ENCODE results near the gene DNHD1. TPM values are rescaled to one million over a fixed set of nuclear protein-coding genes. Genes with fewer than 3 reads are reported as not detected.

The DNHD1 gene
- total RNA-seq, 5 donors from 2014 or later (not counting 1 experiment from before 2014, with no cell fraction given), result 44.1 to 52.0 (median 47.8) TPM

GRCh38 chr11:6574816-6575715 lies 78.0 kb downstream of the DNHD1 start:
- peaks cover 0 to 7% (median 0%) of the 10 kb centered on the region in 3 donors for H3K4me1 Mint-ChIP-seq
- no peaks in the 10 kb centered on the region for H3K27me3 Mint-ChIP-seq
- no peak for ATAC-seq (replicated peaks in 1 of 4)
- H3K27ac Mint-ChIP-seq, result no peak overlapping the region
- peaks cover 11% of the 10 kb centered on the region for H3K36me3 Mint-ChIP-seq
- ChIA-PET POLR2A (no interaction called here), CTCF (no interaction called here)
- no peak overlapping the region for H3K4me3 Mint-ChIP-seq
- H3K9me3 Mint-ChIP-seq, result no peaks in the 10 kb centered on the region
- no peak for DNase-seq
- Histone ChIP-seq H3K36me3 (ENCODE audit: control insufficient read depth in 2 of 2, extremely low read depth in 1 of 2, insufficient read depth in 1 of 2, low read length in 1 of 2) (no peaks in the 10 kb centered on the region), H3K4me3 (ENCODE audit: control insufficient read depth in 1 of 2, extremely low read depth in 1 of 2, low read length in 1 of 2) (no peak overlapping the region), H3K27ac (ENCODE audit: low read length) (no peak overlapping the region), H3K27me3 (replicated peaks in 1 of 2; ENCODE audit: control insufficient read depth in 2 of 2, extremely low read depth in 1 of 2, insufficient read depth in 2 of 2, low read length in 1 of 2) (no peaks in the 10 kb centered on the region), H3K9me3 (no peaks in the 10 kb centered on the region), H3K4me1 (ENCODE audit: control insufficient read depth in 1 of 2, extremely low read depth in 1 of 2, insufficient read depth in 2 of 2, low read length in 2 of 2) (no peaks in the 10 kb centered on the region)
- 100% methylated on average over 1 of the region's 6 CpGs for WGBS (ENCODE audit: insufficient coverage)

DNA sequence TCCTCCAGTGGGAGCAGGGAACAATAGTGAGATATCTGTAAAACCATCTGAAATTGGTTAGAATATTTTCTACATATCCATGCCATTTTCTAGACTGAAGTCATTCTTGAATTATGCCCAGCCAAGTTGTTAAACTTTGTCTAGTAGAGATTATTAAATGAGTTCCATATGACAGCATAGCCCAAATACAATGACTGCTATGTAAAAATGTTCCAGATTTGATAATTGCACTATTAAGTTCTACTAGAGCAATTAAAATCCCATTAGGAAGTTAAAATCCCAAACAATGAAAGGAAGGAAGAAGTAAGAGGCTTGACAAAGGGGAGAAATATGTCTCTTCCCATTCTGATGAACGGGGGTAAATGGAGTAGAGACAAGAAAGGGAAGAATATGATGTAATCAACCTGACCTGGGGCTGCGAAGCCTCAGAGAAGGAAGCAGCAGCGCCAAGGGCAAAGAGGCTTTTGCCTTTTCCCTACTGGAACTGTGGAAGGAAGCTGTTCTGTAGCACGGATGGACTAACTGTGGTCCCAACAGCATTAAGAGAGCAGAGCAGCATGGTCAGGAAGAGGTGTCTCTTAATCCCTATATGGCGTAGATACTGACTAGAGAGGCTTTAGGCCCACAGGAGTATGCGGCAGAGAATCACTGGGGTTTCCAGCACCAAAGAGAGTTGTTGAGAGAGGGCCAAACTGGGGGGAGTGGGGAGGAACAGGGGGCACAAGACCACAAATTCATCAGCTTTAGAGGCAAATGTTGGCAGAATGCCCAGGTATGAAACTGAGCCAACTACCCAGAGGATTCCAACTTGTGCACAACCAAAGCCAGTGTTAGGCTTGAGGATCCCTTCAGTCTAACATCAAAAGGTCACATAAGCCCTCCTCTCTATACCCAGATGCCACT lies 79.6 kb downstream of the DNHD1 start:
- CTCF ChIA-PET, result no interaction called here

GRCh38 chr11:6578134-6578533 lies 81.1 kb downstream of the DNHD1 start:
- Mint-ChIP-seq H3K27ac (no peak overlapping the region), H3K4me1 (peaks cover 0 to 7% (median 0%) of the 10 kb centered on the region in 3 donors), H3K9me3 (peaks cover 0 to 10% (median 4%) of the 10 kb centered on the region in 3 donors), H3K4me3 (no peak overlapping the region), H3K27me3 (no peaks in the 10 kb centered on the region), H3K36me3 (peaks cover 22% of the 10 kb centered on the region)
- ChIA-PET POLR2A (no interaction called here), CTCF (interaction anchor here (0.7 to 1.0 kb wide), 2 partner anchors 9 to 215 kb away, joined by 3 read pairs; no protein-coding TSS in a partner anchor)
- Histone ChIP-seq H3K9me3 (peaks cover under 1% of the 10 kb centered on the region), H3K27ac (ENCODE audit: low read length) (no peak overlapping the region), H3K36me3 (ENCODE audit: control insufficient read depth in 2 of 2, extremely low read depth in 1 of 2, insufficient read depth in 1 of 2, low read length in 1 of 2) (no peaks in the 10 kb centered on the region), H3K27me3 (replicated peaks in 1 of 2; ENCODE audit: control insufficient read depth in 2 of 2, extremely low read depth in 1 of 2, insufficient read depth in 2 of 2, low read length in 1 of 2) (no peaks in the 10 kb centered on the region), H3K4me1 (ENCODE audit: control insufficient read depth in 1 of 2, extremely low read depth in 1 of 2, insufficient read depth in 2 of 2, low read length in 2 of 2) (no peaks in the 10 kb centered on the region), H3K4me3 (ENCODE audit: control insufficient read depth in 1 of 2, extremely low read depth in 1 of 2, low read length in 1 of 2) (no peak overlapping the region)
- WGBS (ENCODE audit: insufficient coverage), result no CpG with 5 or more reads among the region's 1 CpG
- DNase-seq (no peak), ATAC-seq (replicated peaks in 1 of 4) (no peak)

More for the DNA sequence above, 79.6 kb downstream of the DNHD1 start:
- Mint-ChIP-seq H3K4me3 (no peak overlapping the region), H3K27ac (no peak overlapping the region), H3K36me3 (peaks cover 13% of the 10 kb centered on the region), H3K4me1 (peaks cover 0 to 7% (median 0%) of the 10 kb centered on the region in 3 donors), H3K27me3 (no peaks in the 10 kb centered on the region), H3K9me3 (no peaks in the 10 kb centered on the region)
- no peak for DNase-seq
- 84% methylated on average over 5 of the region's 6 CpGs for WGBS (ENCODE audit: insufficient coverage)
- H3K4me1 ChIP-seq (ENCODE audit: control insufficient read depth in 1 of 2, extremely low read depth in 1 of 2, insufficient read depth in 2 of 2, low read length in 2 of 2), result no peaks in the 10 kb centered on the region
- POLR2A ChIA-PET, result interaction anchor here in 1 of 2 donors (0.7 kb wide), 1 partner anchor 324 kb away, joined by 3 read pairs; no protein-coding TSS in a partner anchor
- no peak overlapping the region for H3K4me3 ChIP-seq (ENCODE audit: control insufficient read depth in 1 of 2, extremely low read depth in 1 of 2, low read length in 1 of 2)
- no peaks in the 10 kb centered on the region for H3K9me3 ChIP-seq
- H3K27me3 ChIP-seq (replicated peaks in 1 of 2; ENCODE audit: control insufficient read depth in 2 of 2, extremely low read depth in 1 of 2, insufficient read depth in 2 of 2, low read length in 1 of 2), result no peaks in the 10 kb centered on the region
- no peaks in the 10 kb centered on the region for H3K36me3 ChIP-seq (ENCODE audit: control insufficient read depth in 2 of 2, extremely low read depth in 1 of 2, insufficient read depth in 1 of 2, low read length in 1 of 2)
- ATAC-seq (replicated peaks in 1 of 4), result no peak
- no peak overlapping the region for H3K27ac ChIP-seq (ENCODE audit: low read length)

DNA sequence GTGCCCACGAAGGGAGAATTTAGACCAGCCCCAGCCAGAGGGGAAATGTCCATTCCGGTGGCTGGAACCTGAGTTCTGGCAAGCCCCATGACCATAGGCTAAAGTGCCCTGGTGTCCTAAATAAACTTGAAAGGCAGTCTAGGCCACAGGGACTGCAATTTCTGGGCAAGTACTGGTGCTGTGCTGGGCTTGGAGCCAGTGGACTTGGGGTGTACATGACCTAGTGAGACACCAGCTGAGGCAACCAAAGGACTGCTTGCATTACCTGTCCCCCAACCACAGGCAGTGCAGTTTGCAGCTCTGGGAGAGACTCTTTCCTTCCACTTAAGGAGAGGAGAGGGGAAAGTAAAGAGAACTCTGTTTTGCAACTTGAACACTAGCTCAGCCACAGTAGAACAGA lies 82.6 kb downstream of the DNHD1 start:
- H3K4me1 Mint-ChIP-seq, result peaks cover 0 to 7% (median 0%) of the 10 kb centered on the region in 3 donors
- no peaks in the 10 kb centered on the region for H3K36me3 ChIP-seq (ENCODE audit: control insufficient read depth in 2 of 2, extremely low read depth in 1 of 2, insufficient read depth in 1 of 2, low read length in 1 of 2)
- H3K4me3 Mint-ChIP-seq, result no peak overlapping the region
- peaks cover 0 to 25% (median 18%) of the 10 kb centered on the region in 3 donors for H3K9me3 Mint-ChIP-seq
- DNase-seq, result no peak
- ChIA-PET POLR2A (no interaction called here), CTCF (no interaction called here)
- no peak overlapping the region for H3K27ac ChIP-seq (ENCODE audit: low read length)
- H3K4me1 ChIP-seq (ENCODE audit: control insufficient read depth in 1 of 2, extremely low read depth in 1 of 2, insufficient read depth in 2 of 2, low read length in 2 of 2), result no peaks in the 10 kb centered on the region
- H3K9me3 ChIP-seq, result peaks cover 7% of the 10 kb centered on the region
- WGBS (ENCODE audit: insufficient coverage), result no CpG with 5 or more reads among the region's 2 CpGs
- no peak overlapping the region for H3K4me3 ChIP-seq (ENCODE audit: control insufficient read depth in 1 of 2, extremely low read depth in 1 of 2, low read length in 1 of 2)
- H3K27ac Mint-ChIP-seq, result no peak overlapping the region
- ATAC-seq (replicated peaks in 1 of 4), result no peak
- no peaks in the 10 kb centered on the region for H3K27me3 ChIP-seq (replicated peaks in 1 of 2; ENCODE audit: control insufficient read depth in 2 of 2, extremely low read depth in 1 of 2, insufficient read depth in 2 of 2, low read length in 1 of 2)
- peaks cover 35% of the 10 kb centered on the region for H3K36me3 Mint-ChIP-seq
- no peaks in the 10 kb centered on the region for H3K27me3 Mint-ChIP-seq

- no peak overlapping the region for H3K4me3 ChIP-seq (ENCODE audit: control insufficient read depth in 1 of 2, extremely low read depth in 1 of 2, low read length in 1 of 2)
- no peaks in the 10 kb centered on the region for H3K4me1 Mint-ChIP-seq
- DNase-seq (no peak), ATAC-seq (replicated peaks in 1 of 4) (no peak)
- ChIA-PET POLR2A (interaction anchor here in 1 of 2 donors (0.6 kb wide), 1 partner anchor 58 kb away, joined by 6 read pairs; no protein-coding TSS in a partner anchor), CTCF (interaction anchor here in 1 of 2 donors (0.6 kb wide), 1 partner anchor 154 kb away, joined by 9 read pairs; no protein-coding TSS in a partner anchor)
- no peaks in the 10 kb centered on the region for H3K27me3 Mint-ChIP-seq
- H3K36me3 Mint-ChIP-seq, result peaks cover 45% of the 10 kb centered on the region
- H3K36me3 ChIP-seq (ENCODE audit: control insufficient read depth in 2 of 2, extremely low read depth in 1 of 2, insufficient read depth in 1 of 2, low read length in 1 of 2), result peaks cover 0 to 4% of the 10 kb centered on the region in 2 donors
- no peak overlapping the region for H3K4me3 Mint-ChIP-seq
- no peaks in the 10 kb centered on the region for H3K4me1 ChIP-seq (ENCODE audit: control insufficient read depth in 1 of 2, extremely low read depth in 1 of 2, insufficient read depth in 2 of 2, low read length in 2 of 2)
- peaks cover 0 to 29% (median 20%) of the 10 kb centered on the region in 3 donors for H3K9me3 Mint-ChIP-seq
- no CpG with 5 or more reads among the region's 1 CpG for WGBS (ENCODE audit: insufficient coverage)
- H3K27me3 ChIP-seq (replicated peaks in 1 of 2; ENCODE audit: control insufficient read depth in 2 of 2, extremely low read depth in 1 of 2, insufficient read depth in 2 of 2, low read length in 1 of 2), result no peaks in the 10 kb centered on the region
- H3K9me3 ChIP-seq, result peaks cover 7% of the 10 kb centered on the region
- H3K27ac ChIP-seq (ENCODE audit: low read length), result no peak overlapping the region
- no peak overlapping the region for H3K27ac Mint-ChIP-seq
Observed at GRCh38 chr11:6583584-6583983, 86.5 kb downstream of the DNHD1 start.

DNA sequence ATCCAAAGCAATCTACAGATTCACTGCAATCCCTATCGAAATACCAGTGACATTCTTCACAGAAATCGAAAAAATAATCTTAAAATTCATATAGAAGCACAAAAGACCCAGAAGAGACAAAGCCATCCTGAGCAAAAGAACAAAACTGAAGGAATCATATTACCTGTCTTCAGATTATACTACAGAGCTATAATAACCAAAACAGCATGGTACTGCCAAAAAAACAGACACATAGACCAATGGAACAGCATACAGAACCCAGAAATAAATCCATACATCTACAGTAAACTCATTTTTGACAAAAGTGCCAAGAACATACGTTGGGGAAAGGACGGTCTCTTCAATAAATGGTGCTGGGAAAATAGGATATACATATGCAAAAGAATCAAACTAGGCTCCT lies 87.4 kb downstream of the DNHD1 start:
- peaks cover 0 to 29% (median 20%) of the 10 kb centered on the region in 3 donors for H3K9me3 Mint-ChIP-seq
- H3K27me3 Mint-ChIP-seq, result no peaks in the 10 kb centered on the region
- H3K36me3 ChIP-seq (ENCODE audit: control insufficient read depth in 2 of 2, extremely low read depth in 1 of 2, insufficient read depth in 1 of 2, low read length in 1 of 2), result peaks cover 0 to 4% of the 10 kb centered on the region in 2 donors
- H3K27me3 ChIP-seq (replicated peaks in 1 of 2; ENCODE audit: control insufficient read depth in 2 of 2, extremely low read depth in 1 of 2, insufficient read depth in 2 of 2, low read length in 1 of 2), result no peaks in the 10 kb centered on the region
- H3K4me1 Mint-ChIP-seq, result no peaks in the 10 kb centered on the region
- peaks cover 45% of the 10 kb centered on the region for H3K36me3 Mint-ChIP-seq
- H3K9me3 ChIP-seq, result peaks cover 7% of the 10 kb centered on the region
- ChIA-PET CTCF (interaction anchor here in 1 of 2 donors (0.7 to 1.7 kb wide), 2 partner anchors 205 to 1983 kb away, joined by 3 read pairs; no protein-coding TSS in a partner anchor), POLR2A (interaction anchor here in 1 of 2 donors (0.8 kb wide), 1 partner anchor 746 kb away, joined by 5 read pairs; no protein-coding TSS in a partner anchor)
- no peak overlapping the region for H3K4me3 Mint-ChIP-seq
- H3K4me1 ChIP-seq (ENCODE audit: control insufficient read depth in 1 of 2, extremely low read depth in 1 of 2, insufficient read depth in 2 of 2, low read length in 2 of 2), result no peaks in the 10 kb centered on the region
- no peak overlapping the region for H3K4me3 ChIP-seq (ENCODE audit: control insufficient read depth in 1 of 2, extremely low read depth in 1 of 2, low read length in 1 of 2)
- DNase-seq (no peak), ATAC-seq (replicated peaks in 1 of 4) (no peak)
- H3K27ac Mint-ChIP-seq, result no peak overlapping the region
- H3K27ac ChIP-seq (ENCODE audit: low read length), result no peak overlapping the region
- 100% methylated on average over 1 of the region's 4 CpGs for WGBS (ENCODE audit: insufficient coverage)
